AG09319 (cell line): ENCODE data around the gene KRTAP9-6.
"Not testable (repeated sequence)": the region's sequence is repeated elsewhere in the genome, so short reads cannot be mapped to it uniquely, and the experiment has no call there.

ENCODE experiments used
- DNase-seq: peaks from one replicate; pipeline ENCODE4 v3.0.0-alpha.2; 2010; ENCODE audit warnings: low read depth; ENCODE audit errors: extremely low read depth
- CTCF ChIP-seq: IDR thresholded peaks from 2 replicates; pipeline ENCODE4 v1.5.1; 2011; ENCODE audit warnings: low read depth, mild to moderate bottlenecking, inconsistent platforms, low read length, moderate library complexity

KRTAP9-6 gene

GRCh38 chr17:41267711-41268110 lies 2.5 kb downstream of the KRTAP9-6 start:
- no peak for TF ChIP-seq CTCF
- no peak for DNase-seq

GRCh38 chr17:41271323-41271722 lies 6.1 kb downstream of the KRTAP9-6 start:
- not testable (repeated sequence) for DNase-seq

- no peak for DNase-seq
- TF ChIP-seq CTCF, result no peak
Measured at GRCh38 chr17:41271858-41272257, 6.7 kb downstream of the KRTAP9-6 start.

GRCh38 chr17:41275648-41276190 lies 10.5 kb downstream of the KRTAP9-6 start, which contains the start of gene KRTAP9-7:
TSS of gene KRTAP9-7 (plus strand) at chr17:41275698. CDS start at chr17:41275698, 0 bp downstream.
- DNase-seq, result not testable (repeated sequence)

- no peak for DNase-seq
- TF ChIP-seq CTCF, result no peak
Measured at GRCh38 chr17:41278176-41278955, 13.2 kb downstream of the KRTAP9-6 start.

- DNase-seq, result no peak
- no peak for TF ChIP-seq CTCF
Measured at GRCh38 chr17:41284043-41284442, 18.9 kb downstream of the KRTAP9-6 start.

- no peak for DNase-seq
- no peak for TF ChIP-seq CTCF
Measured at GRCh38 chr17:41284546-41284945, 19.4 kb downstream of the KRTAP9-6 start.

- TF ChIP-seq CTCF, result no peak
- DNase-seq, result no peak
Measured at GRCh38 chr17:41287050-41287449, 21.9 kb downstream of the KRTAP9-6 start.
